Coronary artery (tissue), 2 donors: ENCODE data around the gene AK9.

Experiments used
- DNase-seq: peaks from one replicate; pipeline ENCODE4 v3.0.0-alpha.2; 2017; ENCODE audit warnings: low spot score
- H3K27ac ChIP-seq, 2 donors: fragments of 200-600 bp; sonication (generic); one replicate each; pipeline ENCODE4 v1.5.1; 2016 to 2019
- H3K4me3 ChIP-seq: fragments of 200-600 bp; sonication (generic); 2 replicates; pipeline ENCODE4 v1.5.1; 2016; ENCODE audit warnings: mild to moderate bottlenecking, moderate library complexity
- TF ChIP-seq, protein P1 (sequence below): fragments of 200-600 bp; sonication (generic); IDR thresholded peaks from one replicate; pipeline ENCODE4 v1.5.1; 2019; ENCODE audit warnings: antibody characterized with exemption

Gene AK9

GRCh38 chr6:109454496-109455436 is 236.2 kb downstream of the AK9 start:
- H3K4me3 ChIP-seq, result peak overlapping the region; percentile 92
- H3K27ac ChIP-seq, result peak overlapping the region; percentile 86 to 94
- TF ChIP-seq, protein P1, sequence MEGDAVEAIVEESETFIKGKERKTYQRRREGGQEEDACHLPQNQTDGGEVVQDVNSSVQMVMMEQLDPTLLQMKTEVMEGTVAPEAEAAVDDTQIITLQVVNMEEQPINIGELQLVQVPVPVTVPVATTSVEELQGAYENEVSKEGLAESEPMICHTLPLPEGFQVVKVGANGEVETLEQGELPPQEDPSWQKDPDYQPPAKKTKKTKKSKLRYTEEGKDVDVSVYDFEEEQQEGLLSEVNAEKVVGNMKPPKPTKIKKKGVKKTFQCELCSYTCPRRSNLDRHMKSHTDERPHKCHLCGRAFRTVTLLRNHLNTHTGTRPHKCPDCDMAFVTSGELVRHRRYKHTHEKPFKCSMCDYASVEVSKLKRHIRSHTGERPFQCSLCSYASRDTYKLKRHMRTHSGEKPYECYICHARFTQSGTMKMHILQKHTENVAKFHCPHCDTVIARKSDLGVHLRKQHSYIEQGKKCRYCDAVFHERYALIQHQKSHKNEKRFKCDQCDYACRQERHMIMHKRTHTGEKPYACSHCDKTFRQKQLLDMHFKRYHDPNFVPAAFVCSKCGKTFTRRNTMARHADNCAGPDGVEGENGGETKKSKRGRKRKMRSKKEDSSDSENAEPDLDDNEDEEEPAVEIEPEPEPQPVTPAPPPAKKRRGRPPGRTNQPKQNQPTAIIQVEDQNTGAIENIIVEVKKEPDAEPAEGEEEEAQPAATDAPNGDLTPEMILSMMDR, result no peak
- no peak for DNase-seq

- peak overlapping the region; percentile 86 to 94 for H3K27ac ChIP-seq
- DNase-seq, result no peak
- TF ChIP-seq, protein P1, result no peak
- peak overlapping the region; percentile 92 for H3K4me3 ChIP-seq
Observed at GRCh38 chr6:109453594-109454495, 237.2 kb downstream of the AK9 start.

DNA sequence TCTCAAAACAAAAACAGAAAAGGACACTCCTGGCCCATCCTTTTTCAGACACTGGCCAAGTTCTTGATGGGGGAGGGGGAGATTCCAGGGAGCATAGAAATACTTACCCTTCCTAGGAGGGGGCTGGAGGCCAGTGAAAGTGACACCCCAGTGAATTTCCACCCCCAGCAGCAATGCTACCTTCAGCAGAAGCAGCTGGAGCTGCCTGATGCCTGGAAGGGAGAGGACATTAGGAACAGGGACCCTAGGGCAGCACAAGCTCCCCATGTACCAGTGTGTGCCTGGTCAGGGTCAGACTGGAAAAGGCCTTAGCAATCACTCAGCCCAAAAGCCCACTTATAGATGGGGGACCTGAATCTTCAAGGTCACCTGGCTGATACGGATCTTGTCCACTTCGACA is 237.8 kb downstream of the AK9 start:
- no peak for DNase-seq
- Histone ChIP-seq H3K4me3 (peak overlapping the region; percentile 92), H3K27ac (no peak overlapping the region)
- TF ChIP-seq, protein P1, result no peak

- TF ChIP-seq, protein P1, result no peak
Observed at GRCh38 chr6:109452181-109452580, 238.8 kb downstream of the AK9 start.

DNA sequence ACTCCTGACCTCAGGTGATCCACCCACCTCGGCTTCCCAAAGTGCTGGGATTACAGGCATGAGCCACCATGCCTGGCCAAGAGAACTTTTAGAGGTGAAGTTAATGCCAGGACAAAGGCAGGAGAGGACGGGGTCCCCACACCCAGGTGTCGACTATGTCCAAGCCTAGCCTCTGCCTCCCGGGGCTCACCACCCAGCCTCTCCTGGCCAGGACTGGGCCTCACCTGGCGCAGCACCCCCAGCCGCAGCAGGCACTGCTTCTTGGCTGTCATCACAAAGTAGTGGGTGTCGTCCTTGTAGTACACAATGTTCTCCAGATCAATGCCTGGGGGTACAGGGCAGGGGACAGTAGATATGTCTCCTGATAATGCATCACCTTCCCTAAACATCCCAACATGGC is 239.6 kb downstream of the AK9 start:
- TF ChIP-seq, protein P1, result no peak
- no peak overlapping the region for H3K27ac ChIP-seq
- DNase-seq, result no peak
- no peak overlapping the region for H3K4me3 ChIP-seq

More at GRCh38 chr6:109452181-109452580, 238.8 kb downstream of the AK9 start:
- H3K27ac ChIP-seq, result no peak overlapping the region
- DNase-seq, result no peak
- no peak overlapping the region for H3K4me3 ChIP-seq

GRCh38 chr6:109450801-109451200 is 240.2 kb downstream of the AK9 start:
- TF ChIP-seq, protein P1, result no peak
- Histone ChIP-seq H3K27ac (no peak overlapping the region), H3K4me3 (no peak overlapping the region)
- DNase-seq, result no peak
